CD4-positive, alpha-beta T cell (primary cell): ENCODE data around the gene SNU13. TPM values are rescaled to one million over a fixed set of nuclear protein-coding genes. Genes with fewer than 3 reads are reported as not detected.

Experiments used
- ATAC-seq: fragments of 200-7000 bp; cut with Tn5 transposase; one replicate; pipeline ENCODE4 v1.10.0; 2022; ENCODE audit warnings: mild to moderate bottlenecking; ENCODE audit not compliant: poor library complexity
- CTCF ChIA-PET: fragments of 350-600 bp; sonication (Branson Sonifier 250); formaldehyde crosslinking; loops from one replicate; lab custom pipeline; 2021; ENCODE audit warnings: antibody characterized with exemption, inconsistent platforms; lab: Charles Lee
- POLR2A ChIA-PET: fragments of 350-600 bp; sonication (Branson Sonifier 250); formaldehyde crosslinking; loops from one replicate; lab custom pipeline; 2021; ENCODE audit warnings: antibody characterized with exemption, inconsistent platforms; lab: Charles Lee
- DNase-seq, 14 experiments: peaks; one replicate each; pipeline ENCODE4 v3.0.0-alpha.2; 2013 to 2020; ENCODE audit warnings: mixed read lengths in 2 of 14
- H3K27ac ChIP-seq, 2 donors: one replicate each; pipeline versions ENCODE4 v1.5.1 to v1.7.0; 2013; ENCODE audit warnings: low read length in 2 of 2, low read depth in 1 of 2, mild to moderate bottlenecking in 1 of 2
- H3K27me3 ChIP-seq, 2 experiments: 1 replicate in 1 of 2; 2 replicates in 1 of 2; pipeline versions ENCODE4 v1.6.1 to v1.7.0; 2013; ENCODE audit warnings: low read length in 2 of 2, control low read depth in 1 of 2, mild to moderate bottlenecking in 1 of 2, moderate library complexity in 1 of 2; ENCODE audit not compliant: insufficient read depth in 2 of 2, control insufficient read depth in 1 of 2
- H3K36me3 ChIP-seq: one replicate; pipeline ENCODE4 v1.6.1; 2013; ENCODE audit warnings: low read length, control low read depth; ENCODE audit not compliant: insufficient read depth
- H3K4me1 ChIP-seq: one replicate; pipeline ENCODE4 v1.6.1; 2013; ENCODE audit warnings: low read length, control low read depth; ENCODE audit not compliant: insufficient read depth
- H3K4me3 ChIP-seq: one replicate; pipeline ENCODE4 v1.5.1; 2013; ENCODE audit warnings: mild to moderate bottlenecking, low read length, moderate library complexity
- H3K9me3 ChIP-seq, 2 experiments: 1 replicate in 1 of 2; 2 replicates in 1 of 2; pipeline versions ENCODE4 v1.6.1 to v1.7.0; 2013; ENCODE audit warnings: low read length in 2 of 2, mild to moderate bottlenecking in 2 of 2, control low read depth in 1 of 2, moderate library complexity in 1 of 2; ENCODE audit not compliant: control insufficient read depth in 1 of 2, insufficient read depth in 1 of 2
- H3K27ac Mint-ChIP-seq: one replicate; pipeline ENCODE4 v1.8.0; 2020; ENCODE audit warnings: mixed read lengths
- H3K27me3 Mint-ChIP-seq: one replicate; pipeline ENCODE4 v1.8.0; 2021; ENCODE audit warnings: mixed read lengths
- H3K36me3 Mint-ChIP-seq: one replicate; pipeline ENCODE4 v1.8.0; 2021; ENCODE audit warnings: low read depth, mixed read lengths
- H3K4me1 Mint-ChIP-seq: one replicate; pipeline ENCODE4 v1.8.0; 2021; ENCODE audit warnings: low read depth, mixed read lengths
- H3K4me3 Mint-ChIP-seq: one replicate; pipeline ENCODE4 v1.8.0; 2020; ENCODE audit warnings: mild to moderate bottlenecking, mixed read lengths
- H3K9me3 Mint-ChIP-seq: one replicate; pipeline ENCODE4 v1.8.0; 2020; ENCODE audit warnings: mixed read lengths
- CTCF ChIP-seq: fragments of 200-600 bp; IDR thresholded peaks from one replicate; pipeline ENCODE4 v1.8.0; 2022; ENCODE audit warnings: antibody characterized with exemption, mild to moderate bottlenecking
- intact Hi-C, 2 experiments: fragments of 100-400 bp; cut with DNase I in 1 of 2; cut with micrococcal nuclease in 1 of 2; formaldehyde crosslinking; loops; one replicate each; pipeline versions ENCODE4 v1.15.1 to v1.9.0; 2023 to 2025; cut with DNase I, micrococcal nuclease
- total RNA-seq, 174 experiments: library from RNA in 2 of 174; stranded (reverse) in 2 of 174; gene quantifications; one replicate each; pipeline ENCODE4 v1.2.3 and lab custom pipeline; 2021 to 2026

Gene SNU13
- total RNA-seq, 2 experiments from 2014 or later = 134 to 140 TPM

- POLR2A ChIA-PET = no interaction called here
- CTCF ChIA-PET = no interaction called here
Measured at GRCh38 chr22:41731609-41732008, 42.9 kb upstream of the SNU13 start.

GRCh38 chr22:41725510-41726110 is 36.9 kb upstream of the SNU13 start:
- no peaks in the 10 kb centered on the region for H3K4me1 ChIP-seq
- no peaks in the 10 kb centered on the region for H3K27me3 ChIP-seq
- POLR2A ChIA-PET = no interaction called here
- H3K36me3 ChIP-seq = no peaks in the 10 kb centered on the region
- no peak overlapping the region for H3K27ac ChIP-seq
- intact Hi-C loops = no loop called here
- CTCF ChIA-PET = no interaction called here
- H3K36me3 Mint-ChIP-seq = no peaks in the 10 kb centered on the region
- no peak overlapping the region for H3K27ac Mint-ChIP-seq
- H3K9me3 ChIP-seq = no peaks in the 10 kb centered on the region
- no peaks in the 10 kb centered on the region for H3K27me3 Mint-ChIP-seq
- ATAC-seq (no peak), DNase-seq (no peak)
- H3K4me3 Mint-ChIP-seq = no peak overlapping the region
- no peak overlapping the region for H3K4me3 ChIP-seq
- H3K9me3 Mint-ChIP-seq = no peaks in the 10 kb centered on the region
- no peak for TF ChIP-seq CTCF
- H3K4me1 Mint-ChIP-seq = no peaks in the 10 kb centered on the region

More at GRCh38 chr22:41731609-41732008, 42.9 kb upstream of the SNU13 start:
- no peaks in the 10 kb centered on the region for H3K9me3 ChIP-seq
- no peaks in the 10 kb centered on the region for H3K9me3 Mint-ChIP-seq
- H3K27me3 ChIP-seq = no peaks in the 10 kb centered on the region
- no peaks in the 10 kb centered on the region for H3K4me1 Mint-ChIP-seq
- H3K27ac Mint-ChIP-seq = no peak overlapping the region
- no peaks in the 10 kb centered on the region for H3K36me3 ChIP-seq
- H3K27ac ChIP-seq = no peak overlapping the region
- DNase-seq = no peak
- H3K4me1 ChIP-seq = no peaks in the 10 kb centered on the region
- TF ChIP-seq CTCF = no peak
- H3K27me3 Mint-ChIP-seq = no peaks in the 10 kb centered on the region
- no peak for ATAC-seq
- no peak overlapping the region for H3K4me3 ChIP-seq
- H3K4me3 Mint-ChIP-seq = no peak overlapping the region
- intact Hi-C loops = no loop called here
- H3K36me3 Mint-ChIP-seq = no peaks in the 10 kb centered on the region

GRCh38 chr22:41722496-41722895 is 33.8 kb upstream of the SNU13 start:
- POLR2A ChIA-PET = interaction anchor here (0.6 kb wide), 1 partner anchor 101 kb away, joined by 4 read pairs; the partner anchor contains the start of gene XRCC6
- no peaks in the 10 kb centered on the region for H3K36me3 ChIP-seq
- H3K4me3 ChIP-seq = no peak overlapping the region
- no peak for DNase-seq
- ATAC-seq = no peak
- no peak overlapping the region for H3K27ac ChIP-seq
- no peaks in the 10 kb centered on the region for H3K4me1 Mint-ChIP-seq
- H3K9me3 Mint-ChIP-seq = no peaks in the 10 kb centered on the region
- CTCF ChIA-PET = interaction anchor here (0.7 to 1.0 kb wide), 2 partner anchors 25 to 59 kb away, joined by 3 to 4 read pairs; no protein-coding TSS in a partner anchor
- H3K4me1 ChIP-seq = no peaks in the 10 kb centered on the region
- no peaks in the 10 kb centered on the region for H3K9me3 ChIP-seq
- TF ChIP-seq CTCF = no peak
- no peak overlapping the region for H3K4me3 Mint-ChIP-seq
- no peaks in the 10 kb centered on the region for H3K36me3 Mint-ChIP-seq
- no peaks in the 10 kb centered on the region for H3K27me3 ChIP-seq
- H3K27me3 Mint-ChIP-seq = no peaks in the 10 kb centered on the region
- intact Hi-C loops = no loop called here
- H3K27ac Mint-ChIP-seq = no peak overlapping the region
